NOMO-1 treated with DMSO at 0.1 percent for 48 hours (cell line): ENCODE results near the gene CCNY.

Source experiments
- DNase-seq: peaks from one replicate; lab custom pipeline; 2025; ENCODE audit not compliant: unreplicated experiment; lab: John Stamatoyannopoulos, UW

The CCNY gene

GRCh38 chr10:35423505-35424306, 87.4 kb downstream of the CCNY start:
- no peak for DNase-seq

GRCh38 chr10:35424680-35425285, 88.5 kb downstream of the CCNY start:
- DNase-seq = no peak

GRCh38 chr10:35425595-35425994, 89.3 kb downstream of the CCNY start:
- no peak for DNase-seq

GRCh38 chr10:35426657-35427056, 90.3 kb downstream of the CCNY start:
- DNase-seq = no peak

- DNase-seq = no peak
Observed at GRCh38 chr10:35427543-35427942, 91.2 kb downstream of the CCNY start.

GRCh38 chr10:35428521-35428920, 92.2 kb downstream of the CCNY start:
- no peak for DNase-seq

GRCh38 chr10:35432781-35433338, 96.6 kb downstream of the CCNY start:
- no peak for DNase-seq

GRCh38 chr10:35433851-35434426, 97.6 kb downstream of the CCNY start:
- DNase-seq = no peak

GRCh38 chr10:35434533-35434932, 98.2 kb downstream of the CCNY start:
- DNase-seq = no peak

- peak; percentile 16 for DNase-seq
Observed at GRCh38 chr10:35435824-35436223, 99.5 kb downstream of the CCNY start.

- DNase-seq = no peak
Observed at GRCh38 chr10:35437829-35438228, 101.5 kb downstream of the CCNY start.

- DNase-seq = no peak
Observed at GRCh38 chr10:35438718-35439571, 102.6 kb downstream of the CCNY start.

- DNase-seq = no peak
Observed at GRCh38 chr10:35440016-35440415, 103.7 kb downstream of the CCNY start.

GRCh38 chr10:35442028-35442427, 105.7 kb downstream of the CCNY start:
- DNase-seq = no peak

- DNase-seq = no peak
Observed at GRCh38 chr10:35442592-35442991, 106.3 kb downstream of the CCNY start.

- no peak for DNase-seq
Observed at GRCh38 chr10:35443858-35444257, 107.5 kb downstream of the CCNY start.

- DNase-seq = no peak
Observed at GRCh38 chr10:35445150-35445884, 109.0 kb downstream of the CCNY start.

GRCh38 chr10:35446439-35446838, 110.1 kb downstream of the CCNY start:
- DNase-seq = no peak

- no peak for DNase-seq
Observed at GRCh38 chr10:35447693-35448407, 111.5 kb downstream of the CCNY start.
